HepG2 (cell line): ENCODE data around the gene CD28. TPM values are rescaled to one million over a fixed set of nuclear protein-coding genes. Genes with fewer than 3 reads are reported as not detected.

Experiments
- ATAC-seq: fragments of 200-7000 bp; cut with Tn5 transposase; 3 replicates; pipeline ENCODE4 v1.9.1; 2020; ENCODE audit warnings: mild to moderate bottlenecking, moderate library complexity
- BruUV-seq: library from RNA; stranded (reverse); fragments of 400-500 nt; replicated peaks from 2 replicates; lab custom pipeline; 2021; lab: Mats Ljungman, UMichigan
- CTCF ChIA-PET: fragments of 300-600 bp; formaldehyde crosslinking; extraction: SDS; loops from one replicate; lab custom pipeline; 2021; ENCODE audit warnings: low total read pairs, inconsistent platforms, low intra/inter-chr PET ratio; lab: Yijun Ruan, JAX
- POLR2A ChIA-PET: fragments of 350-600 bp; sonication (Branson Sonifier 250); formaldehyde crosslinking; loops from one replicate; lab custom pipeline; 2020; ENCODE audit warnings: antibody characterized with exemption, inconsistent platforms; lab: Yijun Ruan, JAX
- DNase-seq: peaks from one replicate; pipeline ENCODE4 v3.0.0-alpha.2; 2015; ENCODE audit warnings: low spot score
- FAIRE-seq: peaks from 3 replicates; lab custom pipeline; 2011; peaks lifted over from hg19 to GRCh38; lab: Jason Lieb, UNC
- H2AFZ ChIP-seq: one replicate; pipeline ENCODE4 v1.6.1; 2011; ENCODE audit warnings: low read length, inconsistent platforms
- H3K27ac ChIP-seq: fragments of 300-600 bp; 3 replicates; pipeline ENCODE4 v1.8.0; 2011; ENCODE audit warnings: mixed run types, mild to moderate bottlenecking, mixed read lengths, low read length, inconsistent platforms; ENCODE audit not compliant: insufficient read depth; ENCODE audit errors: extremely low read length
- H3K27me3 ChIP-seq, 2 experiments: fragments of 200-600 bp in 1 of 2; 2 replicates in 1 of 2; 3 replicates in 1 of 2; pipeline versions ENCODE4 v1.6.0 to v1.8.0; 2011; ENCODE audit warnings: low read length in 2 of 2, mild to moderate bottlenecking in 2 of 2, moderate library complexity in 2 of 2, inconsistent platforms in 1 of 2; ENCODE audit not compliant: insufficient read depth in 2 of 2, control insufficient read depth in 1 of 2
- H3K36me3 ChIP-seq, 2 experiments: fragments of 200-600 bp in 1 of 2; replicated peaks in 1 of 2; 2 replicates in 1 of 2; 3 replicates in 1 of 2; pipeline versions ENCODE4 v1.5.1 to v1.8.0; 2011; ENCODE audit warnings: low read length in 2 of 2, inconsistent platforms in 1 of 2; ENCODE audit not compliant: insufficient read depth in 2 of 2, control insufficient read depth in 1 of 2
- H3K4me1 ChIP-seq: 2 replicates; pipeline ENCODE4 v1.5.1; 2012; ENCODE audit warnings: low read length, inconsistent platforms; ENCODE audit not compliant: insufficient read depth
- H3K4me2 ChIP-seq: 2 replicates; pipeline ENCODE4 v1.6.0; 2011; ENCODE audit warnings: low read depth, low read length, inconsistent platforms
- H3K4me3 ChIP-seq, 3 experiments: fragments of 200-600 bp in 1 of 3; sonication (generic), shearing (Covaris generic) in 1 of 3; replicated peaks in 1 of 3; 2 replicates each; pipeline ENCODE4 v1.5.1; 2011 to 2016; ENCODE audit warnings: low read length in 3 of 3, inconsistent platforms in 2 of 3, low read depth in 2 of 3, mild to moderate bottlenecking in 2 of 3, control low read depth in 1 of 3, mixed read lengths in 1 of 3; ENCODE audit not compliant: insufficient read depth in 1 of 3
- H3K79me2 ChIP-seq: one replicate; pipeline ENCODE4 v1.6.1; 2011; ENCODE audit warnings: low read length, inconsistent platforms; ENCODE audit not compliant: insufficient read depth
- H3K9ac ChIP-seq: 2 replicates; pipeline ENCODE4 v1.6.0; 2011; ENCODE audit warnings: mild to moderate bottlenecking, low read depth, low read length, inconsistent platforms; ENCODE audit not compliant: insufficient read depth
- H3K9me3 ChIP-seq: 2 replicates; pipeline ENCODE4 v1.5.1; 2012; ENCODE audit warnings: mild to moderate bottlenecking, low read length
- H4K20me1 ChIP-seq: 2 replicates; pipeline ENCODE4 v1.6.0; 2011; ENCODE audit warnings: inconsistent platforms, mild to moderate bottlenecking, low read length, moderate library complexity; ENCODE audit not compliant: insufficient read depth
- CREB1 ChIP-seq, 2 experiments: fragments of 450-650 bp in 1 of 2; IDR thresholded peaks; 2 replicates each; pipeline ENCODE4 v1.6.1; 2016 to 2017; ENCODE audit warnings: control low read depth in 1 of 2, mild to moderate bottlenecking in 1 of 2, missing compliant biosample characterization in 1 of 2, missing genetic modification characterization in 1 of 2
- ETV6 ChIP-seq: sonication (generic); formaldehyde crosslinking; conservative IDR thresholded peaks from 2 replicates; pipeline ENCODE4 v1.4.0; 2020; ENCODE audit warnings: missing genetic modification reagents
- KDM3A ChIP-seq: IDR thresholded peaks from 2 replicates; pipeline ENCODE4 v1.6.1; 2018; ENCODE audit warnings: low read depth, missing compliant biosample characterization
- KLF6 ChIP-seq: IDR thresholded peaks from 2 replicates; pipeline ENCODE4 v1.8.0; 2016; ENCODE audit warnings: missing biosample characterization, missing genetic modification reagents
- NFRKB ChIP-seq: fragments of 450-650 bp; IDR thresholded peaks from 2 replicates; pipeline ENCODE4 v1.6.1; 2017
- ONECUT2 ChIP-seq: sonication (generic); formaldehyde crosslinking; IDR thresholded peaks from 2 replicates; pipeline ENCODE4 v1.4.0; 2020; ENCODE audit warnings: missing genetic modification reagents
- POGZ ChIP-seq: sonication (generic); formaldehyde crosslinking; IDR thresholded peaks from 2 replicates; pipeline ENCODE4 v1.4.0; 2020; ENCODE audit warnings: mild to moderate bottlenecking, missing genetic modification reagents
- RAD21 ChIP-seq: fragments of 450-650 bp; formaldehyde crosslinking; IDR thresholded peaks from 2 replicates; pipeline ENCODE4 v1.5.0; 2020; ENCODE audit warnings: mild to moderate bottlenecking
- RBM22 ChIP-seq: fragments of 200-400 bp; formaldehyde crosslinking; optimal IDR thresholded peaks from 2 replicates; pipeline ENCODE3; 2017; ENCODE audit warnings: mild to moderate bottlenecking, low read length, moderate library complexity
- ZNF3 ChIP-seq: IDR thresholded peaks from 2 replicates; pipeline ENCODE4 v1.7.0; 2017; ENCODE audit warnings: inconsistent platforms
- ZNF674 ChIP-seq: sonication (generic); formaldehyde crosslinking; IDR thresholded peaks from 2 replicates; pipeline ENCODE4 v1.5.0; 2020; ENCODE audit warnings: low read depth, mild to moderate bottlenecking, missing genetic modification reagents
- ZSCAN22 ChIP-seq: sonication (generic); formaldehyde crosslinking; IDR thresholded peaks from 2 replicates; pipeline ENCODE4 v1.4.0; 2020; ENCODE audit warnings: mild to moderate bottlenecking, missing genetic modification reagents
- WGBS: methylation state at CpG from one replicate; pipeline ENCODE4 v1.1.6; 2017; ENCODE audit warnings: low lambda C conversion rate; 5-methylcytosine and 5-hydroxymethylcytosine counted together
- in situ Hi-C: cut with HindIII; loops from 2 replicates; pipeline ENCODE4 v1.10.0; 2017; ENCODE audit warnings: low pct_unique_long_range_greater_than_20kb; ENCODE audit not compliant: extremely low pct_ligation_motif_present
- intact Hi-C: fragments of 100-400 bp; cut with micrococcal nuclease; formaldehyde crosslinking; loops from one replicate; pipeline ENCODE4 v1.10.0; 2022; ENCODE audit not compliant: unreplicated experiment
- polyA plus RNA-seq, 8 experiments: library from polyadenylated mRNA; depleted of rRNA in 3 of 8; stranded (reverse) in 7 of 8; unstranded in 1 of 8; fragments of >200 nt; fragmentation: Illumina TruSeq in 4 of 8; extraction: Trizol in 4 of 8; gene quantifications; 2 replicates each; pipeline versions ENCODE4 v1.2.1 to v1.2.3, GENCODE V29; 2011 to 2016; ENCODE audit warnings: low read depth in 4 of 8, missing spikeins in 1 of 8, mixed read lengths in 1 of 8; ENCODE audit not compliant: insufficient read depth in 1 of 8
- total RNA-seq, 5 experiments: library from RNA; depleted of rRNA; stranded (reverse); fragments of >200 nt; fragmentation: Illumina TruSeq; extraction: Trizol; gene quantifications; 2 replicates each; pipeline ENCODE4 v1.2.3, GENCODE V29; 2016; ENCODE audit warnings: low read depth in 1 of 5
- TF ChIP-seq, protein P1 (sequence below): sonication (generic); formaldehyde crosslinking; IDR thresholded peaks from 2 replicates; pipeline ENCODE4 v1.5.0; 2020; ENCODE audit warnings: missing genetic modification reagents
- TF ChIP-seq, protein P2 (sequence below), 2 experiments: sonication (generic) in 1 of 2; formaldehyde crosslinking in 1 of 2; IDR thresholded peaks; 2 replicates each; pipeline versions ENCODE4 v1.4.0 to v1.6.1; 2018 to 2020; ENCODE audit warnings: missing genetic modification reagents in 2 of 2, borderline replicate concordance in 1 of 2, low read depth in 1 of 2, mild to moderate bottlenecking in 1 of 2, missing biosample characterization in 1 of 2
- TF ChIP-seq, protein P3 (sequence below): sonication (generic); formaldehyde crosslinking; IDR thresholded peaks from 2 replicates; pipeline ENCODE4 v1.4.0; 2020; ENCODE audit warnings: missing genetic modification reagents

CD28 gene
- total and polyA plus RNA-seq, 2 of the 13 experiments (the other 11 are each of a cell fraction or from before 2014, with no cell fraction given) = not detected

DNA sequence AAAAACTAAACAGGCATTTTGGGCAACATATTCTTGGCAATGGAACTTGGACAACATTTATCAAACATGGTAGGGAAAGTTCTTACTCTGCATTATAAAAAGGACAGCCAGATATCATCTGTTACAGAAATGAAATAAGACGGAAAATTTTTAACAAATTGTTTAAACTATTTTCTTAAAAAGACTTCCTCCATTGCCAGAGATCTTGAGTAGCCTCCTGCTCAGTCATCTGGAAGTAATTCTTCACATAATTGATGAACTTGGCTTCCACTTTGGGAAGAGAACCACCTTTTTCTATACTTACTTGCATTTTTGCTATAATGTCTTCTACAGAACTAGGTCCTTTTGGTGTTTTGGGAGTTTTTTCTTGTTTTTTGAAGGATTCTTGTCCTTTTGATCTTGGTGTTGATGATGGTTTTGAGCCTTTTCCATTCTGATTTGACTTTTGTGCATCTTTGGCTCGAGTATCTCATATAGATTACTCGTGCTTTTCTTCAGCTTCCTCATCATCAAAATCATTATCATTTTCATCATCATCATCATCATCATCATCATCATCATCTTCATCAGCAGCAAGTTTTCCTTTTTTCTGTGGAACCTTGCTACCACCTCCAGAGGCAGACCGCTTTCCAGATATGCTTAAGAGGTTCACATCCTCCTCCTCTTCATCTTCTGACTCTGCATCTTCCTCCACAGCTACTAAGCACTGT lies 66.2 kb downstream of the CD28 start:
- Histone ChIP-seq H3K9ac (no peak overlapping the region), H3K9me3 (no peaks in the 10 kb centered on the region), H3K27me3 (no peaks in the 10 kb centered on the region), H4K20me1 (no peaks in the 10 kb centered on the region), H3K79me2 (no peaks in the 10 kb centered on the region), H3K27ac (no peak overlapping the region), H3K36me3 (no peaks in the 10 kb centered on the region), H3K4me3 (no peak overlapping the region), H3K4me2 (no peak overlapping the region), H3K4me1 (no peaks in the 10 kb centered on the region), H2AFZ (no peak overlapping the region)
- in situ Hi-C loops (no loop called here), intact Hi-C loops (no loop called here)
- ChIA-PET POLR2A (no interaction called here), CTCF (no interaction called here)
- BruUV-seq = no TSS peak
- DNase-seq = no peak
- TF ChIP-seq CREB1 (IDR thresholded peaks at IDR 0.05) (peak; percentile 72), CREB1 (CRISPR knock-in tag; IDR thresholded peaks at IDR 0.05) (no peak), ETV6 (CRISPR knock-in tag) (no peak)
- WGBS = 61% methylated on average over 4 of the region's 4 CpGs
- FAIRE-seq = no peak
- no peak for ATAC-seq

DNA sequence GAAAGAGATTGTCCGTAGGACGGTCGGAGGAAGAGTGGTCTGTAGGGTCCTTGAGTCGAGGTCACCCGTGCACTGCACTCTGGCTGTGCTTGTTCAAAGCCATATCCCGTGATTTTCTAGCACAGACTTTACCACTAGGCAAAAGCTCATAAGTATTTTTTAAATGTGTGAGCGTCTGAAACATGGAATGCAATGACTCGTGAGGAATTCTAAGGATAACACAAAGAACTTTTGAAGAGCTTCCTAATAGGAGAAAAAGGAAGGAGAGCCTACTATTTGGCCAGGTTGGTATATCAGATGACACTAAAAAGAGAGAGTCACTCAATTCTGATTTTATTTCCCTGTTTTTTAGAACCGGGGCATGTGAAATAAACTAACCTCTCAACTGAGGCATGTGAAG lies 68.3 kb downstream of the CD28 start:
- whole genome bisulfite sequencing = 75% methylated on average over 9 of the region's 9 CpGs
- POLR2A ChIA-PET = interaction anchor here (0.7 to 1.1 kb wide), 2 partner anchors 9 to 16 kb away, joined by 3 read pairs; no protein-coding TSS in a partner anchor
- H3K4me1 ChIP-seq = no peaks in the 10 kb centered on the region
- no peak overlapping the region for H3K27ac ChIP-seq
- H3K27me3 ChIP-seq = no peaks in the 10 kb centered on the region
- ATAC-seq = no peak
- H3K36me3 ChIP-seq = no peaks in the 10 kb centered on the region
- CTCF ChIA-PET = no interaction called here
- in situ Hi-C loops (no loop called here), intact Hi-C loops (no loop called here)
- no peak overlapping the region for H3K9ac ChIP-seq
- H3K79me2 ChIP-seq = no peaks in the 10 kb centered on the region
- no peak for DNase-seq
- H4K20me1 ChIP-seq = no peaks in the 10 kb centered on the region
- no peaks in the 10 kb centered on the region for H3K9me3 ChIP-seq
- BruUV-seq = no TSS peak
- no peak overlapping the region for H3K4me2 ChIP-seq
- no peak overlapping the region for H2AFZ ChIP-seq
- TF ChIP-seq KLF6 (CRISPR knock-in tag) (no peak), ZNF674 (CRISPR knock-in tag) (no peak), NFRKB (no peak), POGZ (CRISPR knock-in tag) (no peak), RAD21 (no peak), ONECUT2 (no peak), ZNF3 (no peak), KDM3A (CRISPR knock-in tag) (no peak), ZSCAN22 (CRISPR knock-in tag) (no peak), RBM22 (no peak)
- TF ChIP-seq, protein P1, sequence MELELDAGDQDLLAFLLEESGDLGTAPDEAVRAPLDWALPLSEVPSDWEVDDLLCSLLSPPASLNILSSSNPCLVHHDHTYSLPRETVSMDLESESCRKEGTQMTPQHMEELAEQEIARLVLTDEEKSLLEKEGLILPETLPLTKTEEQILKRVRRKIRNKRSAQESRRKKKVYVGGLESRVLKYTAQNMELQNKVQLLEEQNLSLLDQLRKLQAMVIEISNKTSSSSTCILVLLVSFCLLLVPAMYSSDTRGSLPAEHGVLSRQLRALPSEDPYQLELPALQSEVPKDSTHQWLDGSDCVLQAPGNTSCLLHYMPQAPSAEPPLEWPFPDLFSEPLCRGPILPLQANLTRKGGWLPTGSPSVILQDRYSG = no peak
- TF ChIP-seq, protein P2, sequence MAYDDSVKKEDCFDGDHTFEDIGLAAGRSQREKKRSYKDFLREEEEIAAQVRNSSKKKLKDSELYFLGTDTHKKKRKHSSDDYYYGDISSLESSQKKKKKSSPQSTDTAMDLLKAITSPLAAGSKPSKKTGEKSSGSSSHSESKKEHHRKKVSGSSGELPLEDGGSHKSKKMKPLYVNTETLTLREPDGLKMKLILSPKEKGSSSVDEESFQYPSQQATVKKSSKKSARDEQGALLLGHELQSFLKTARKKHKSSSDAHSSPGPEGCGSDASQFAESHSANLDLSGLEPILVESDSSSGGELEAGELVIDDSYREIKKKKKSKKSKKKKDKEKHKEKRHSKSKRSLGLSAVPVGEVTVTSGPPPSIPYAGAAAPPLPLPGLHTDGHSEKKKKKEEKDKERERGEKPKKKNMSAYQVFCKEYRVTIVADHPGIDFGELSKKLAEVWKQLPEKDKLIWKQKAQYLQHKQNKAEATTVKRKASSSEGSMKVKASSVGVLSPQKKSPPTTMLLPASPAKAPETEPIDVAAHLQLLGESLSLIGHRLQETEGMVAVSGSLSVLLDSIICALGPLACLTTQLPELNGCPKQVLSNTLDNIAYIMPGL (CRISPR knock-in tag; IDR thresholded peaks at IDR 0.05; ENCODE audit: borderline replicate concordance in 1 of 2, low read depth in 1 of 2) = no peak
- TF ChIP-seq, protein P3, sequence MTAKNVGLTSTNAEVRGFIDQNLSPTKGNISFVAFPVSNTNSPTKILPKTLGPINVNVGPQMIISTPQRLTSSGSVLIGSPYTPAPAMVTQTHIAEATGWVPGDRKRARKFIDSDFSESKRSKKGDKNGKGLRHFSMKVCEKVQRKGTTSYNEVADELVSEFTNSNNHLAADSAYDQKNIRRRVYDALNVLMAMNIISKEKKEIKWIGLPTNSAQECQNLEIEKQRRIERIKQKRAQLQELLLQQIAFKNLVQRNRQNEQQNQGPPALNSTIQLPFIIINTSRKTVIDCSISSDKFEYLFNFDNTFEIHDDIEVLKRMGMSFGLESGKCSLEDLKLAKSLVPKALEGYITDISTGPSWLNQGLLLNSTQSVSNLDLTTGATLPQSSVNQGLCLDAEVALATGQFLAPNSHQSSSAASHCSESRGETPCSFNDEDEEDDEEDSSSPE (CRISPR knock-in tag) = no peak
- no peak overlapping the region for H3K4me3 ChIP-seq
- FAIRE-seq = no peak
